ENCODE results near the gene HES3.
"Not testable (repeated sequence)": the region's sequence is repeated elsewhere in the genome, so short reads cannot be mapped to it uniquely, and the experiment has no call there.

HES3 gene

GRCh38 chr1:6210591-6211355 is 33.2 kb upstream of the HES3 start:
- H3K27ac ChIP-seq, result no peak overlapping the region
- TF ChIP-seq CTCF (IDR thresholded peaks at IDR 0.05), result no peak
- no peak overlapping the region for H3K4me3 ChIP-seq
- no peak for DNase-seq (ENCODE audit: low spot score)

GRCh38 chr1:6211731-6212130 is 32.2 kb upstream of the HES3 start:
- Histone ChIP-seq H3K4me3 (no peak overlapping the region), H3K27ac (no peak overlapping the region)
- no peak for DNase-seq (ENCODE audit: low spot score)
- TF ChIP-seq CTCF (IDR thresholded peaks at IDR 0.05), result no peak

GRCh38 chr1:6212193-6212959 is 31.6 kb upstream of the HES3 start:
- Histone ChIP-seq H3K4me3 (no peak overlapping the region), H3K27ac (no peak overlapping the region)
- DNase-seq (ENCODE audit: low spot score), result no peak
- TF ChIP-seq CTCF (IDR thresholded peaks at IDR 0.05), result no peak

GRCh38 chr1:6218375-6219164 is 25.4 kb upstream of the HES3 start:
- H3K27ac ChIP-seq, result no peak overlapping the region
- TF ChIP-seq CTCF (IDR thresholded peaks at IDR 0.05), result no peak
- no peak for DNase-seq (ENCODE audit: low spot score)

GRCh38 chr1:6219641-6220040 is 24.3 kb upstream of the HES3 start:
- H3K27ac ChIP-seq; DNase-seq (ENCODE audit: low spot score); H3K4me3 ChIP-seq: not testable (repeated sequence)

More at GRCh38 chr1:6218375-6219164, 25.4 kb upstream of the HES3 start:
- no peak overlapping the region for H3K4me3 ChIP-seq

- H3K27ac ChIP-seq, result no peak overlapping the region
Measured at GRCh38 chr1:6220236-6220635, 23.7 kb upstream of the HES3 start.

More at GRCh38 chr1:6220236-6220635, 23.7 kb upstream of the HES3 start:
- DNase-seq (ENCODE audit: low spot score), result no peak
- no peak overlapping the region for H3K4me3 ChIP-seq
- TF ChIP-seq CTCF (IDR thresholded peaks at IDR 0.05), result no peak
